Thymus (tissue), 11 donors: ENCODE data around the gene APOBEC3A. TPM values are rescaled to one million over a fixed set of nuclear protein-coding genes. Genes with fewer than 3 reads are reported as not detected.
"Not testable (repeated sequence)": the region's sequence is repeated elsewhere in the genome, so short reads cannot be mapped to it uniquely, and the experiment has no call there.

Source experiments
- DNase-seq, 9 donors: peaks; one replicate each; pipeline ENCODE4 v3.0.0-alpha.2; 2013; ENCODE audit warnings: low spot score in 9 of 9, low read depth in 6 of 9, missing footprints in 1 of 9
- H3K27ac ChIP-seq, 2 donors: one replicate each; pipeline ENCODE4 v1.5.1; 2013; ENCODE audit warnings: control low read depth in 1 of 2, low read depth in 1 of 2, low read length in 1 of 2, mild to moderate bottlenecking in 1 of 2, moderate library complexity in 1 of 2
- H3K27me3 ChIP-seq, 2 donors: one replicate each; pipeline ENCODE4 v1.5.1; 2013; ENCODE audit warnings: low read length in 1 of 2; ENCODE audit not compliant: control insufficient read depth in 2 of 2, insufficient read depth in 1 of 2
- H3K36me3 ChIP-seq, 2 donors: one replicate each; pipeline ENCODE4 v1.5.1; 2013; ENCODE audit warnings: low read length in 1 of 2, mild to moderate bottlenecking in 1 of 2, moderate library complexity in 1 of 2; ENCODE audit not compliant: control insufficient read depth in 2 of 2, insufficient read depth in 2 of 2
- H3K4me1 ChIP-seq, 2 donors: one replicate each; pipeline ENCODE4 v1.5.1; 2013; ENCODE audit warnings: low read length in 2 of 2; ENCODE audit not compliant: control insufficient read depth in 2 of 2, insufficient read depth in 2 of 2
- H3K4me3 ChIP-seq, 2 donors: one replicate each; pipeline ENCODE4 v1.5.1; 2013; ENCODE audit warnings: low read length in 2 of 2, control low read depth in 1 of 2, mild to moderate bottlenecking in 1 of 2
- H3K9me3 ChIP-seq, 2 donors: one replicate each; pipeline ENCODE4 v1.5.1; 2013; ENCODE audit warnings: low read length in 1 of 2, mild to moderate bottlenecking in 1 of 2; ENCODE audit not compliant: control insufficient read depth in 2 of 2, insufficient read depth in 1 of 2
- WGBS: extraction: QIAGEN DNeasy Blood & Tissue Kit; methylation state at CpG from one replicate; pipeline ENCODE4 v1.1.7; 2013; 5-methylcytosine and 5-hydroxymethylcytosine counted together
- polyA plus RNA-seq: library from polyadenylated mRNA; stranded (reverse); fragments of 200-250 nt; gene quantifications from one replicate; pipeline ENCODE4 v1.2.3, GENCODE V29; 2013
- total RNA-seq: library from RNA; stranded (reverse); fragments of 120-200 nt; gene quantifications from one replicate; pipeline ENCODE4 v1.2.4, GENCODE V29; 2013
- donor health status: healthy.

APOBEC3A gene
- total and polyA plus RNA-seq, 2 donors = 1.4 to 17.3 TPM

- Histone ChIP-seq H3K4me1 (peaks cover 0 to 20% of the 10 kb centered on the region in 2 donors), H3K4me3 (peak overlapping the region in 1 of 2 donors; percentile 23), H3K27ac (peak overlapping the region; percentile 74 to 76), H3K36me3 (no peaks in the 10 kb centered on the region), H3K9me3 (peaks cover 0 to 17% of the 10 kb centered on the region in 2 donors), H3K27me3 (no peaks in the 10 kb centered on the region)
- WGBS = 46% methylated on average over 27 of the region's 27 CpGs
- peak in 1 of 9 donors; percentile 40 for DNase-seq
Observed at GRCh38 chr22:38981005-38981991, 23.9 kb downstream of the APOBEC3A start.

- no peaks in the 10 kb centered on the region for H3K36me3 ChIP-seq
- WGBS = 31% methylated on average over 16 of the region's 16 CpGs
- peaks cover 0 to 20% of the 10 kb centered on the region in 2 donors for H3K4me1 ChIP-seq
- H3K27ac ChIP-seq = peak within 1 kb of the TSS; percentile 74 to 76
- no peaks in the 10 kb centered on the region for H3K27me3 ChIP-seq
- peak in 2 of 9 donors; percentile 16 to 70 for DNase-seq
- peaks cover 0 to 17% of the 10 kb centered on the region in 2 donors for H3K9me3 ChIP-seq
- peak within 1 kb of the TSS; percentile 13 to 23 for H3K4me3 ChIP-seq
Observed at GRCh38 chr22:38981992-38982927, 24.9 kb downstream of the APOBEC3A start, which contains the start of gene APOBEC3B. TSS of gene APOBEC3B (plus strand) at chr22:38982347. CDS start at chr22:38982454, 107 bp downstream.

- peaks cover 0 to 26% of the 10 kb centered on the region in 2 donors for H3K4me1 ChIP-seq
- no peaks in the 10 kb centered on the region for H3K27me3 ChIP-seq
- 95% methylated on average over 2 of the region's 2 CpGs for WGBS
- DNase-seq = no peak
- H3K4me3 ChIP-seq = no peak overlapping the region
- no peak overlapping the region for H3K27ac ChIP-seq
- H3K36me3 ChIP-seq = no peaks in the 10 kb centered on the region
- peaks cover 0 to 13% of the 10 kb centered on the region in 2 donors for H3K9me3 ChIP-seq
Observed at GRCh38 chr22:38984224-38984623, 26.8 kb downstream of the APOBEC3A start.

- peaks cover 0 to 13% of the 10 kb centered on the region in 2 donors for H3K9me3 ChIP-seq
- not testable (repeated sequence) for H3K4me3 ChIP-seq, H3K36me3 ChIP-seq, H3K27me3 ChIP-seq
- 86% methylated on average over 9 of the region's 9 CpGs for WGBS
- peak in 1 of 9 donors; percentile 53 for DNase-seq
- H3K4me1 ChIP-seq = peaks cover 0 to 34% of the 10 kb centered on the region in 2 donors
- H3K27ac ChIP-seq = peak overlapping the region; percentile 17 to 33
Observed at GRCh38 chr22:38984784-38985757, 27.7 kb downstream of the APOBEC3A start.

GRCh38 chr22:38986629-38987028 lies 29.2 kb downstream of the APOBEC3A start:
- no peaks in the 10 kb centered on the region for H3K27me3 ChIP-seq
- H3K27ac ChIP-seq = no peak overlapping the region
- peaks cover 0 to 12% of the 10 kb centered on the region in 2 donors for H3K9me3 ChIP-seq
- no peaks in the 10 kb centered on the region for H3K36me3 ChIP-seq
- no peak for DNase-seq
- peaks cover 0 to 28% of the 10 kb centered on the region in 2 donors for H3K4me1 ChIP-seq
- no peak overlapping the region for H3K4me3 ChIP-seq
- WGBS = 95% methylated on average over 3 of the region's 3 CpGs

GRCh38 chr22:38987171-38987895 lies 29.9 kb downstream of the APOBEC3A start:
- Histone ChIP-seq H3K27me3 (no peaks in the 10 kb centered on the region), H3K4me1 (peaks cover 0 to 21% of the 10 kb centered on the region in 2 donors), H3K27ac (no peak overlapping the region), H3K4me3 (no peak overlapping the region), H3K9me3 (peaks cover 0 to 10% of the 10 kb centered on the region in 2 donors), H3K36me3 (no peaks in the 10 kb centered on the region)
- 94% methylated on average over 8 of the region's 8 CpGs for WGBS
- no peak for DNase-seq

- no peak overlapping the region for H3K27ac ChIP-seq
- no peak overlapping the region for H3K4me3 ChIP-seq
- H3K27me3 ChIP-seq = no peaks in the 10 kb centered on the region
- peaks cover 4 to 26% of the 10 kb centered on the region in 2 donors for H3K4me1 ChIP-seq
- DNase-seq = peak in 1 of 9 donors; percentile 54
- no peaks in the 10 kb centered on the region for H3K9me3 ChIP-seq
- no peaks in the 10 kb centered on the region for H3K36me3 ChIP-seq
- WGBS = 64% methylated on average over 6 of the region's 6 CpGs
Observed at GRCh38 chr22:38989466-38989865, 32.1 kb downstream of the APOBEC3A start.
